SU-DHL-6 (cell line): Measurements from ENCODE around the gene PIGN.

Experiments used
- CTCF ChIP-seq: fragments of 200-600 bp; sonication (generic); IDR thresholded peaks from one replicate; pipeline ENCODE4 v1.5.1; 2017; ENCODE audit warnings: antibody characterized with exemption, mild to moderate bottlenecking, low read length, moderate library complexity; ENCODE audit not compliant: insufficient read depth, poor library complexity, severe bottlenecking
- EZH2phosphoT487 ChIP-seq: fragments of 200-600 bp; sonication (generic), shearing (Covaris generic); conservative IDR thresholded peaks from 2 replicates; pipeline ENCODE4 v1.6.1; 2018; ENCODE audit warnings: mild to moderate bottlenecking, antibody characterized with exemption, low read length, moderate library complexity, mixed read lengths

GRCh38 chr18:62175521-62175920 lies 11.3 kb downstream of the PIGN start:
- TF ChIP-seq CTCF = no peak
- no peak for TF ChIP-seq EZH2phosphoT487
